Measurements from ENCODE around the gene BCL2A1.
"Not testable (repeated sequence)": the region's sequence is repeated elsewhere in the genome, so short reads cannot be mapped to it uniquely, and the experiment has no call there.

Gene BCL2A1

GRCh38 chr15:79970624-79971434 is at the start of gene BCL2A1:
Gene BCL2A1 (minus strand): TSS chr15:79971196. CDS start chr15:79971119, 77 bp downstream.
- no peak for DNase-seq

GRCh38 chr15:80020731-80021130 is 49.7 kb upstream of the BCL2A1 start:
- no peak for DNase-seq

DNA sequence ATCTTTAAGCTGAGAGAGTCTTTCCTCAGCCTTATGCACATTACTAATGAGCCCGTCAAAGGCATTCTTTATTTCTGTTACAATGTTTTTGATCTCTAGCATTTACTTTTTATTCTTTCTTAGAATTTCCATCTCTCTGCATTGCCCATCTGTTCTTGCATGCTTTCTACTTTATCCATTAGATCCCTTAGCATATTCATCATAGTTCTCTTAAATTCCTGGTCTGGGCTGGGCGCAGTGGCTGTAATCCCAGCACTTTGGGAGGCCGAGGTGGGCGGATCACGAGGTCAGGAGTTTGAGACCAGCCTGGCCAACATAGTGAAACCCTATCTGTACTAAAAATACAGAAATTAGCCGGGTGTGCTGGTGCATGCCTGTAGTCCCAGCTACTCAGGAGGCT is 49.2 kb upstream of the BCL2A1 start:
- not testable (repeated sequence) for DNase-seq

GRCh38 chr15:80019168-80019745 is 48.3 kb upstream of the BCL2A1 start:
- no peak for DNase-seq

- DNase-seq = not testable (repeated sequence)
Observed at GRCh38 chr15:80017139-80017538, 46.1 kb upstream of the BCL2A1 start.

DNA sequence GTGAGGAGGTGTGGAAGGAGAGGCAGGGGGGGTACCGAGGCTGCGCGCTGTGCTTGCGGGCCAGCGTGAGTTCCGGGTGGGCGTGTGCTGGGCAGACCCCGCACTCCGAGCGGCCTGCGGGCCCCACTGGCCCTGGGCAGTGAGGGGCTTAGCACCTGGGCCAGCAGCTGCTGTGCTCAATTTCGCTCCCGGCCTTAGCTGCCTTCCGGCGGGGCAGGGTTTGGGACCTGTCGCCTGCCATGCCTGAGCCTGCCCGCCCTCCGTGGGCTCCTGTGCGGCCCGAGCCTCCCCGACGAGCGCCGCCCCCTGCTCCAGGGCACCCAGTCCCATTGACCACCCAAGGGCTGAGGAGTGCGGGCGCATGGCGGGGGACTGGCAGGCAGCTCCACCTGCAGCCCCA is 45.5 kb upstream of the BCL2A1 start:
- not testable (repeated sequence) for DNase-seq

- no peak for DNase-seq
Observed at GRCh38 chr15:80015156-80015555, 44.2 kb upstream of the BCL2A1 start.

DNA sequence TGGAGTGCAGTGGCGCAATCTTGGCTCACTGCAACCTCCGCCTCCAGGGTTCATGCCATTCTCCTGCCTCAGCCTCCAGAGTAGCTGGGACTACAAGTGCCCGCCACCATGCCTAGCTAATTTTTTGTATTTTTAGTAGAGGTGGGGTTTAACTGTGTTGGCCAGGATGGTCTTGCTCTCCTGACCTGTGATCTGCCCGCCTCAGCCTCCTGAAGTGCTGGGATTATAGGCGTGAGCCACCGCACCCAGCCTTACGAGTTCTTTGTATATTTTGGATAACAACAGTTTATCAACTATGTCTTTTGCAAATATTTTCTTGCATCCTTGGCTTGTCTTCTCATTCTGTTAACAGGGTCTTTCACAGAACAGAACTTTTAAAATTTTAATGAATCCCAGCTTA is 43.2 kb upstream of the BCL2A1 start:
- DNase-seq = not testable (repeated sequence)

DNA sequence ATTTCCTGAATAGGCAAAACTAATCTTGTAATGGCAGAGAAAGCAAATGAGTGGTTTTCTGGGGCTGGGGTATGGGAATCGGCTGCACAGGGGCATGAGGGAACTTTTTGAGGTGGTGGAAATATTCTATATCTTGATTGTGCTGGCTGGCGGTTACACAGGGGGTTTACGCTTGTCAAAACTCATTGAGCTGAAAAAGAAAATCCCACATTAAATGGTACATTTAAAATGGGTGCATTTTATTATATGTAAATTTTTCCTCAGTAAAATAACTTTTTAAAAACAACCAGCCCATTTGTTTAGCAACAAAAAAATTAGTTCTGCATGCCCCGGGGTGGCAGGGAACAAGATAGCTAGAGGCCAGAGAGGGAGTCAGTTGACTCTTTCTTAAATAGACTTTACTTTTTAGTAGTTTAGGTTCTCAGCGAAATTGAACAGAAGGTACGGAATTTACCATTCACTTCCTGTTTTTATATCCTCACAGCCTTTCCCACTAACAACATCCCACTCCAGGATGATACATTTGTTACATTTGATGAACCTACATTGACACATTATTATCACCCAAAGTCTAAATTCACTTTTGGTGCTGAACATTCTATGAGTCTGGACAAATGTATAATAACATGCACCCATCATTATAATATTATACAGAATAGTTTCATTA is 41.2 kb upstream of the BCL2A1 start:
- no peak for DNase-seq

DNA sequence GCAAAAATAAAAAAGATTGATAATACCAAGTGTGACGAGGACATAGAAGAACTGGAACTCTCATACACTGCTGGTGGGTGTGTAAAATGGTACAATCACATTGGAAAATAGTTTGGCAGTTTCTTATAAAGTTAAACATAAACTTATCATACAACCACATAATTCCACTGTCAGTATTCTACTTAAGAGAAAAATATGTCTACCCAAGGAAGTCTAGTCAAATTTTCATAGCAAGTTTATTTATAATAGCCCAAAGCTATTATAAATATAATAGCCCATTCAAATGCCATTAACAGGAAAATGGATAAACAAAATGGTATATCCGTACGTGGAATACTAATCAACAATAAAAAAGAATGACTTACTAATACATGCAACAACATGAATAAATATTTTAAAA is 40.6 kb upstream of the BCL2A1 start:
- no peak for DNase-seq

- not testable (repeated sequence) for DNase-seq
Observed at GRCh38 chr15:80011041-80011523, 40.1 kb upstream of the BCL2A1 start.

- peak; percentile 39 for DNase-seq
Observed at GRCh38 chr15:80010131-80010673, 39.2 kb upstream of the BCL2A1 start.

DNA sequence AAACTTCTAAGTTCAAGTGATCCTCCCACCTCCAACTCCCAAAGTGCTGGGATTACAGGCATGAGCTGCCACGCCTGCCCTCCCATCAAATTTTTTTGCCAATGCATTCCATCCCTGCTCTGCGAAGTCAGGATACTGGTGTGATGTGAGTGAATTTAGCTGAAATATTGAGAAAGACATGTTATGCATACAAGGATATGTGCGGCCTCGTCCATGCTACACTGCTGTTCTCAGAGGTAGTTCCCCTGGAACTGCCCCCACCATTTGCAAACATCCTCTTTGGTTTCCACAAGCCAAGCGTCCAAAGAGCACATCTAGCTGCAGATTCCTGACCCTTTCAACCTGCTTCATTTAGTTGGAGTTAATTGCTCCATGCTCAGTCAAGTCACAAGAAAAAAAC is 36.5 kb upstream of the BCL2A1 start:
- DNase-seq = no peak

DNA sequence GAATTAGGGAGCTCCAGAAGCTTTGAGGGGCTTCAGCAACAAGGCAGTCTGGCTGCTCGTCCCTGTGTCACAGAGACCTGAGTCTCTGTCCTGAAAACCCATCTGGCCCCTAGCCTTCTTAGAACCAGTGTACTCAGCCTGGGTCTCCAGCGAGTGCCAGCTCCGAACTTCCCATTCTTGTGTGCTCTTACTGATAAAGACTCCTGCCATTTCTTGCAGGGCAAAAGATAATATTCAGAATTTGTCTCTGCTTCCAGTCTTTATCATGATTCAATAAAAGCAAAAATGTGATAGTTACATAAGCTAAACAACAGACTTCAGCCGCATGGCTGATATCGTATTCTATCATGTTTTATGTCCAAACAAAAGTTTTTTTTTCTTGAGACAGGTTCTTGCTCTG is 36.0 kb upstream of the BCL2A1 start:
- no peak for DNase-seq

- no peak for DNase-seq
Observed at GRCh38 chr15:80003934-80004472, 33.0 kb upstream of the BCL2A1 start.

- no peak for DNase-seq
Observed at GRCh38 chr15:80003171-80003570, 32.2 kb upstream of the BCL2A1 start.

DNA sequence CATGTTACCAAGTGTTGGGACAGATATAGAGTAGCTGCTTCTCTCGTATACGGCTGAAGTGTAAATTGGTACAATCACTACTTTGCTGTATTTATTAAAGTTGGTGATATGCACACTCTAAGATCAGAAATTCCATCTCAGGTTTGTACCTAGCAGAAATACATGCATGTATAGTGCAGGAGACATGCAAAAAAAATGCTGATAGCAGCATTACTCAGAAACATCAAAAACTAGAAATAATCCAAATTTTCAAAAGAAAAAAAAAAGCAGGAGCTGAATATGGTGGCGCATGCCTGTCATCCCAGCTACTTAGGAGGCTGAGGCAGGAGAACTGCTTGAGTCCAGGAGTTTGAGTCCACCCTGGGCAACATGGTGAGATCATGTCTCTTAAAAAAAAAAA is 31.3 kb upstream of the BCL2A1 start:
- no peak for DNase-seq

DNA sequence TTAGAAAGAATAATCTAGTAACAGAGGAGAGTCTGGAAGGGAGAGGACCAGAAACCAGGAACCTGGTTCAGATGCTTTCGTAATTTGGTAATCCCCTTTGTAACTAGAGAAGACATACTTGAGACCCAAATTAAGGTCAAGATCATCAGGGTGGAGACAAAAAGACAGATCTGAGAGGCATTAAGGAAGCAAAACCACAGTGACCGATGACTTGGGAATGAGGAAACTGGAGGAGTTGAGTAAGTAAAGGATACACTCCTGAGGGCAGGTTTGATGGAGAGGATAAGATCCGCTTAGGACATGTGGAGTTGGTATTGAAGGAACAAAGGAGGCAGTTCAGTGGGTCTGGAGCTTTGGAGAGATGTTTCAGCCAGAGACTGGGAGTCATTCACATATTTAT is 23.6 kb upstream of the BCL2A1 start:
- no peak for DNase-seq

- DNase-seq = no peak
Observed at GRCh38 chr15:79991826-79992225, 20.8 kb upstream of the BCL2A1 start.

DNA sequence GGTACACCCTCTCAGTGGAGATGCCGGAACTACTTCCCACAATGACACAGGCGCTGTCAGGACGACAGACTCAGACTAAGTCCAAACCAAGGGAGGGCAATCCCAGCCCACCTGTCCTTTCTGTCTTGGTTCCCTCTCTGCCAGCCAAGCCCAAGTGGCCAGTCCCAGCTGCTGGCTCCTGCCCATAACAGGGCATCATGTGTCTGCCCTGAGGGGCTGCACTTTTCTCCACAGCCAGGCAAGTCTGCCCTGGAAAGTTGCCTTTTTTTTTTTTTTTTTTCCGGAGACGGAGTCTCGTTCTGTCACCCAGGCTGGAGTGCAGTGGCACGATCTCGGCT is 20.0 kb upstream of the BCL2A1 start:
- no peak for DNase-seq

DNA sequence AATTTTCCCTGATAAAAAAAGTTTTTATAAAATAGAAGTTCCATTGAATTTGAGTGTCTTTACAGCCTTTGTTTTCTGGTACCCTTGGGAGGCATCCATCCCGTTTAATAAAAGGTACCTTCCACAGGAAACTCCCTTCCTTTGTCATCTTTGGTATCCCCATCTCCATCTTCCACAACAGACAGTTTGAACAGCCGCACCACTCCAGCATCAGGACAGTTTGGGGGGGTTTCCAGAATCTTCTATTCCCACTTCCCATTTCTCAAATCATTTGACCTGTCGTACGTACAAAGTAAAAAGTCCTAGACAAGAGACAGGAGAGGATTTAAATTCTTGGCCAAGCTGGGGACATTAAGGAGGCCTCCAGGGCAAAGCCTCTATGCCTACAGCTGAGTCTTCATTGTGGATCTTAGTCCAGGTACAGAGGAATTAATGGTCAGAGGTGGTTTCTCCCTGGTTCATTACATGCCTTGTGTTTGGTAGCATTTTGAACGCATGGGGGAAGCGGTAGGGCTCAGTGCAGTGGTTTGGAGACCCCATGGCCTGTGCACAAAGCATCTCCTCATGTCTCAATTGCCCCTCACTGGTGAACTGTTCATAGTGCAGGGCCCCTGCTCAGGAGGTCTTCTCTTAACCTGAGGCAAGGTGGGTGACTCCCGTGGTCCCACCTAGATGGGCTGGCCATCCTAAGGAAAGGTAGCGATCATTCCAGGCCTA is 19.4 kb upstream of the BCL2A1 start:
- no peak for DNase-seq

GRCh38 chr15:79989682-79990081 is 18.7 kb upstream of the BCL2A1 start:
- no peak for DNase-seq

DNA sequence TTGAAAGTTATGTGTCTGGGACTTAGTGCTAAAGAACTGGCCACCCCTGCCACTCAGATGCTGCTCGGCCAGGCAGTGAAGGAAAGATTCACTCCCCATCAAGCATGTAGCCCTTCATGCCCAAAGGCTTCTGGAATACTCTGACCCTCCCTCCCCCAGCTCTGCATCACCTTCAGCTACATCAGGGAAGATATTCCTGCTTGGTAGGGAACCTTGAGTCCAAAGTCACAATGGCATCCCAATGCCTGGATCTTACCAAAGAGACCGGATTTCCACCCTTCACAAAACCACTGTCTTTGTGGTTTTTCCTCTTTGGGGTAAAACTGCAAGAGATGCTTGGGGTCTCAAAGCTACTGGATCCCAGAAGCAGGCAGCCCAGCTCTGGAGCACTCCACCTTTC is 18.2 kb upstream of the BCL2A1 start:
- no peak for DNase-seq

All from NCI-H345 (cell line).